SU-DHL-6 (cell line): ENCODE measurements around the gene NPAS3.

Experiments used
- EZH2phosphoT487 ChIP-seq: fragments of 200-600 bp; sonication (generic), shearing (Covaris generic); conservative IDR thresholded peaks from 2 replicates; pipeline ENCODE4 v1.6.1; 2018; ENCODE audit warnings: mild to moderate bottlenecking, antibody characterized with exemption, low read length, moderate library complexity, mixed read lengths
- TF ChIP-seq, protein P1 (sequence below): fragments of 200-600 bp; sonication (generic); IDR thresholded peaks from one replicate; pipeline ENCODE4 v1.5.1; 2017; ENCODE audit warnings: antibody characterized with exemption, mild to moderate bottlenecking, low read length, moderate library complexity; ENCODE audit not compliant: insufficient read depth, poor library complexity, severe bottlenecking

DNA sequence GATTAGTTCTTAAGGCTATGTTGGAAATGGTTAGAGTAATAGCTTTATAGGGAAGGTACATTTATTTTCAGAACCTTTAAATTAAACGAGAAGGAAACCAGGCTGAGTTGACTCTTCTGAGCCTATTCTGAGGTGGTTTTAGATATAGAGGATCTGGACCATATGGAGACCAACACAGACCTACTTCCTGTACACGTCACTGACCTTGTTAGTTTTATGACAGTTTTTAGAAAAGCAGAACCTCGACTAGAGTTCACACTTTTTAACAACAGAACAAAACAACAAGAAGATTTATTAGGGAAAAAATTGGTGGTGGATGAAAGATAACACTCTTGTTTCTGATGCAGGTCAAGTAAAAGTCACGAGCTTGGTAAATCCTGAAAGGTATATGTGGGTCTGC lies 107.1 kb downstream of the NPAS3 start:
- TF ChIP-seq, protein P1, sequence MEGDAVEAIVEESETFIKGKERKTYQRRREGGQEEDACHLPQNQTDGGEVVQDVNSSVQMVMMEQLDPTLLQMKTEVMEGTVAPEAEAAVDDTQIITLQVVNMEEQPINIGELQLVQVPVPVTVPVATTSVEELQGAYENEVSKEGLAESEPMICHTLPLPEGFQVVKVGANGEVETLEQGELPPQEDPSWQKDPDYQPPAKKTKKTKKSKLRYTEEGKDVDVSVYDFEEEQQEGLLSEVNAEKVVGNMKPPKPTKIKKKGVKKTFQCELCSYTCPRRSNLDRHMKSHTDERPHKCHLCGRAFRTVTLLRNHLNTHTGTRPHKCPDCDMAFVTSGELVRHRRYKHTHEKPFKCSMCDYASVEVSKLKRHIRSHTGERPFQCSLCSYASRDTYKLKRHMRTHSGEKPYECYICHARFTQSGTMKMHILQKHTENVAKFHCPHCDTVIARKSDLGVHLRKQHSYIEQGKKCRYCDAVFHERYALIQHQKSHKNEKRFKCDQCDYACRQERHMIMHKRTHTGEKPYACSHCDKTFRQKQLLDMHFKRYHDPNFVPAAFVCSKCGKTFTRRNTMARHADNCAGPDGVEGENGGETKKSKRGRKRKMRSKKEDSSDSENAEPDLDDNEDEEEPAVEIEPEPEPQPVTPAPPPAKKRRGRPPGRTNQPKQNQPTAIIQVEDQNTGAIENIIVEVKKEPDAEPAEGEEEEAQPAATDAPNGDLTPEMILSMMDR: no peak
- TF ChIP-seq EZH2phosphoT487: no peak
